H9 (cell line): Measurements from ENCODE around the gene EDDM13. TPM values are rescaled to one million over a fixed set of nuclear protein-coding genes. Genes with fewer than 3 reads are reported as not detected.

Experiments
- DNase-seq: peaks from one replicate; pipeline ENCODE4 v3.0.0-alpha.2; 2017
- H2AFZ ChIP-seq: one replicate; pipeline ENCODE4 v1.6.1; 2013; ENCODE audit warnings: mild to moderate bottlenecking, low read length, control low read depth, moderate library complexity
- H2AK5ac ChIP-seq: 2 replicates; pipeline ENCODE4 v1.6.1; 2013; ENCODE audit warnings: low read length, control low read depth, mixed read lengths; ENCODE audit not compliant: insufficient read length
- H2BK120ac ChIP-seq: one replicate; pipeline ENCODE4 v1.6.1; 2013; ENCODE audit warnings: low read depth, mild to moderate bottlenecking, low read length, control low read depth, inconsistent platforms; ENCODE audit not compliant: poor library complexity, severe bottlenecking
- H2BK12ac ChIP-seq: 2 replicates; pipeline ENCODE4 v1.6.1; 2013; ENCODE audit warnings: low read length, control low read depth, mixed read lengths, low read depth; ENCODE audit not compliant: insufficient read length
- H2BK15ac ChIP-seq: 2 replicates; pipeline ENCODE4 v1.6.1; 2013; ENCODE audit warnings: low read depth, low read length, control low read depth
- H2BK20ac ChIP-seq: one replicate; pipeline ENCODE4 v1.6.1; 2013; ENCODE audit warnings: low read depth, mild to moderate bottlenecking, low read length, control low read depth, inconsistent platforms; ENCODE audit not compliant: poor library complexity, severe bottlenecking
- H2BK5ac ChIP-seq: 2 replicates; pipeline ENCODE4 v1.6.1; 2013; ENCODE audit warnings: low read length, control low read depth, mixed read lengths; ENCODE audit not compliant: insufficient read length
- H3K14ac ChIP-seq: 2 replicates; pipeline ENCODE4 v1.6.1; 2013; ENCODE audit warnings: low read length, control low read depth; ENCODE audit not compliant: insufficient read depth
- H3K18ac ChIP-seq: 2 replicates; pipeline ENCODE4 v1.6.1; 2013; ENCODE audit warnings: low read depth, mild to moderate bottlenecking, mixed read lengths, low read length, control low read depth; ENCODE audit not compliant: insufficient read length
- H3K23ac ChIP-seq: 2 replicates; pipeline ENCODE4 v1.6.1; 2013; ENCODE audit warnings: low read length, control low read depth, mixed read lengths, low read depth; ENCODE audit not compliant: insufficient read length
- H3K23me2 ChIP-seq: 2 replicates; pipeline ENCODE4 v1.6.1; 2013; ENCODE audit warnings: low read depth, mild to moderate bottlenecking, mixed read lengths, low read length, control low read depth; ENCODE audit not compliant: insufficient read length, poor library complexity, severe bottlenecking
- H3K27ac ChIP-seq: 2 replicates; pipeline ENCODE4 v1.5.1; 2013; ENCODE audit warnings: low read length, control low read depth, mixed read lengths, low read depth; ENCODE audit not compliant: insufficient read length
- H3K27me3 ChIP-seq: 2 replicates; pipeline ENCODE4 v1.6.1; 2013; ENCODE audit warnings: low read length, control low read depth, inconsistent platforms; ENCODE audit not compliant: insufficient read depth
- H3K4ac ChIP-seq: 2 replicates; pipeline ENCODE4 v1.6.1; 2013; ENCODE audit warnings: low read depth, mild to moderate bottlenecking, control low read depth, inconsistent platforms, low read length, moderate library complexity
- H3K4me1 ChIP-seq: 2 replicates; pipeline ENCODE4 v1.6.1; 2013; ENCODE audit warnings: low read length, control low read depth, inconsistent platforms; ENCODE audit not compliant: insufficient read depth
- H3K4me2 ChIP-seq: 2 replicates; pipeline ENCODE4 v1.6.1; 2013; ENCODE audit warnings: low read length, control low read depth, mixed read lengths; ENCODE audit not compliant: insufficient read length, insufficient read depth
- H3K56ac ChIP-seq: 2 replicates; pipeline ENCODE4 v1.6.1; 2013; ENCODE audit warnings: low read depth, mild to moderate bottlenecking, mixed read lengths, low read length, control low read depth; ENCODE audit not compliant: insufficient read length
- H3K79me1 ChIP-seq: 2 replicates; pipeline ENCODE4 v1.6.1; 2013; ENCODE audit warnings: low read depth, mild to moderate bottlenecking, moderate library complexity, low read length, control low read depth, inconsistent platforms; ENCODE audit not compliant: insufficient read depth, poor library complexity, severe bottlenecking
- H3K79me2 ChIP-seq: 2 replicates; pipeline ENCODE4 v1.6.1; 2013; ENCODE audit warnings: low read length, control low read depth, inconsistent platforms; ENCODE audit not compliant: insufficient read depth
- H3K9ac ChIP-seq: 2 replicates; pipeline ENCODE4 v1.6.1; 2013; ENCODE audit warnings: low read length, control low read depth, mixed read lengths; ENCODE audit not compliant: insufficient read length; ENCODE audit errors: extremely low read depth
- H3K9me3 ChIP-seq: one replicate; pipeline ENCODE4 v1.6.1; 2013; ENCODE audit warnings: low read depth, low read length, inconsistent platforms; ENCODE audit not compliant: control insufficient read depth
- H3T11ph ChIP-seq: one replicate; pipeline ENCODE4 v1.6.1; 2013; ENCODE audit warnings: mild to moderate bottlenecking, low read length, control low read depth, inconsistent platforms
- H4K20me1 ChIP-seq: one replicate; pipeline ENCODE4 v1.6.1; 2013; ENCODE audit not compliant: control insufficient read depth, insufficient read length, insufficient read depth
- H4K5ac ChIP-seq: 2 replicates; pipeline ENCODE4 v1.6.1; 2013; ENCODE audit warnings: low read depth, mild to moderate bottlenecking, mixed read lengths, low read length, control low read depth; ENCODE audit not compliant: insufficient read length
- H4K8ac ChIP-seq: replicated peaks from 2 replicates; pipeline ENCODE4 v1.6.1; 2013; ENCODE audit warnings: low read length, control low read depth, mixed read lengths, low read depth; ENCODE audit not compliant: insufficient read length
- H4K91ac ChIP-seq: 2 replicates; pipeline ENCODE4 v1.6.1; 2013; ENCODE audit warnings: low read depth, mild to moderate bottlenecking, moderate library complexity, mixed read lengths, low read length, control low read depth; ENCODE audit not compliant: insufficient read length
- H3K27ac Mint-ChIP-seq, 3 experiments: 2 replicates in 2 of 3; 3 replicates in 1 of 3; pipeline ENCODE4 v1.8.0; 2020 to 2021; ENCODE audit warnings: mixed read lengths in 3 of 3, mild to moderate bottlenecking in 1 of 3, moderate library complexity in 1 of 3
- H3K27me3 Mint-ChIP-seq: 2 replicates; pipeline ENCODE4 v1.8.0; 2021; ENCODE audit warnings: low read depth, mild to moderate bottlenecking, moderate library complexity, mixed read lengths
- H3K36me3 Mint-ChIP-seq, 3 experiments: 2 replicates in 2 of 3; 3 replicates in 1 of 3; pipeline ENCODE4 v1.8.0; 2020 to 2021; ENCODE audit warnings: low read depth in 3 of 3, mixed read lengths in 3 of 3; ENCODE audit not compliant: insufficient read depth in 1 of 3
- H3K4me1 Mint-ChIP-seq, 2 experiments: 2 replicates each; pipeline ENCODE4 v1.8.0; 2020; ENCODE audit warnings: mixed read lengths in 2 of 2
- H3K4me3 Mint-ChIP-seq, 2 experiments: 2 replicates in 1 of 2; 3 replicates in 1 of 2; pipeline ENCODE4 v1.8.0; 2020 to 2021; ENCODE audit warnings: mild to moderate bottlenecking in 2 of 2, mixed read lengths in 2 of 2, moderate library complexity in 1 of 2
- H3K9me3 Mint-ChIP-seq, 2 experiments: 2 replicates in 1 of 2; 3 replicates in 1 of 2; pipeline ENCODE4 v1.8.0; 2020; ENCODE audit warnings: mild to moderate bottlenecking in 2 of 2, mixed read lengths in 2 of 2, moderate library complexity in 1 of 2
- WGBS: extraction: QIAGEN DNeasy Blood & Tissue Kit; methylation state at CpG from one replicate; pipeline ENCODE4 v1.1.7; 2013; ENCODE audit warnings: missing lambda C conversion rate, low lambda C conversion rate, mixed read lengths; ENCODE audit not compliant: insufficient read length; ENCODE audit errors: extremely low coverage; 5-methylcytosine and 5-hydroxymethylcytosine counted together
- total RNA-seq: library from RNA; stranded (reverse); gene quantifications from 2 replicates; pipeline ENCODE4 v1.2.1, GENCODE V29; 2021
- TF ChIP-seq, protein P1 (sequence below): fragments of 200-600 bp; sonication (generic); conservative IDR thresholded peaks from 3 replicates; pipeline ENCODE4 v1.8.0; 2021; ENCODE audit warnings: antibody characterized with exemption, mild to moderate bottlenecking

EDDM13 gene
- total RNA-seq, 1 experiment from 2014 or later = not detected

DNA sequence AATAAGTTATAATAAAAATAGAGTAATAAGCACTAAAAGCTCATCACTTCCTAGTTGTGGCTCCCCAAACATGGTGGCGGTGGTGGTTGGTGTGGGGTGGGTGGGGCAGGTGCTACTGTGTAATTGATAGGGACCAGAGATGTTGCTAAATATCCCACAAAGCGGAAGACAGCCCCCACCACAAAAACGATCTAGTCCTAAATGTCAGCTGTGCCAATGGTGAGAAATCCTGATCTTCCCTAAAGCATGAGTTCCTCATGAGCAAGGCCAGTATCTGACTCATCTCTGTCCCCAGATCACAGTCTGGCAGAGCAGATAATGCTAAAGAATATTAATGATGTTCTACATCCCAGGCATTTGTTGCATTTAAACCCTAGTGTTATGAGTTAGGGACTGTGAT is 1.9 kb upstream of the EDDM13 start:
- Histone ChIP-seq H3K9ac (no peak overlapping the region), H3K27ac (no peak overlapping the region), H4K20me1 (no peaks in the 10 kb centered on the region), H3K18ac (no peak overlapping the region), H3K79me2 (no peaks in the 10 kb centered on the region; the same call in 1 of the 2 replicates), H3K4me1 (no peaks in the 10 kb centered on the region), H3K23ac (no peak overlapping the region), H2BK5ac (no peak overlapping the region), H2AK5ac (no peak overlapping the region), H2BK120ac (no peak overlapping the region), H2BK20ac (no peak overlapping the region), H2BK12ac (no peak overlapping the region), H3K9me3 (no peaks in the 10 kb centered on the region), H4K8ac (no peak overlapping the region), H2BK15ac (no peak overlapping the region), H3K79me1 (no peaks in the 10 kb centered on the region), H3K27me3 (no peaks in the 10 kb centered on the region), H3K4me2 (no peak overlapping the region), H3K14ac (no peak overlapping the region), H3K56ac (no peak overlapping the region), H3K4ac (no peak overlapping the region), H3K23me2 (no peaks in the 10 kb centered on the region), H3T11ph (no peak overlapping the region), H4K5ac (no peak overlapping the region), H4K91ac (no peak overlapping the region), H2AFZ (no peak overlapping the region)
- TF ChIP-seq, protein P1, sequence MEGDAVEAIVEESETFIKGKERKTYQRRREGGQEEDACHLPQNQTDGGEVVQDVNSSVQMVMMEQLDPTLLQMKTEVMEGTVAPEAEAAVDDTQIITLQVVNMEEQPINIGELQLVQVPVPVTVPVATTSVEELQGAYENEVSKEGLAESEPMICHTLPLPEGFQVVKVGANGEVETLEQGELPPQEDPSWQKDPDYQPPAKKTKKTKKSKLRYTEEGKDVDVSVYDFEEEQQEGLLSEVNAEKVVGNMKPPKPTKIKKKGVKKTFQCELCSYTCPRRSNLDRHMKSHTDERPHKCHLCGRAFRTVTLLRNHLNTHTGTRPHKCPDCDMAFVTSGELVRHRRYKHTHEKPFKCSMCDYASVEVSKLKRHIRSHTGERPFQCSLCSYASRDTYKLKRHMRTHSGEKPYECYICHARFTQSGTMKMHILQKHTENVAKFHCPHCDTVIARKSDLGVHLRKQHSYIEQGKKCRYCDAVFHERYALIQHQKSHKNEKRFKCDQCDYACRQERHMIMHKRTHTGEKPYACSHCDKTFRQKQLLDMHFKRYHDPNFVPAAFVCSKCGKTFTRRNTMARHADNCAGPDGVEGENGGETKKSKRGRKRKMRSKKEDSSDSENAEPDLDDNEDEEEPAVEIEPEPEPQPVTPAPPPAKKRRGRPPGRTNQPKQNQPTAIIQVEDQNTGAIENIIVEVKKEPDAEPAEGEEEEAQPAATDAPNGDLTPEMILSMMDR = no peak
- no peak overlapping the region for H3K27ac Mint-ChIP-seq
- no peaks in the 10 kb centered on the region for H3K36me3 Mint-ChIP-seq
- H3K27me3 Mint-ChIP-seq = no peaks in the 10 kb centered on the region; the same call in none of the 2 replicates
- peaks cover 0 to 35% of the 10 kb centered on the region in 2 experiments; a peak in 2 of 5 replicates for H3K9me3 Mint-ChIP-seq
- no peaks in the 10 kb centered on the region for H3K4me1 Mint-ChIP-seq
- no peak overlapping the region for H3K4me3 Mint-ChIP-seq
- DNase-seq = no peak
- no CpG with 5 or more reads among the region's 3 CpGs for WGBS
